Right lobe of liver (tissue), 6 donors: ENCODE results near the gene HSD17B12. TPM values are rescaled to one million over a fixed set of nuclear protein-coding genes. Genes with fewer than 3 reads are reported as not detected.

Experiments
- ATAC-seq, 4 donors: fragments of 200-7000 bp; cut with Tn5 transposase; one replicate each; pipeline ENCODE4 v1.9.1; 2020; ENCODE audit warnings: mild to moderate bottlenecking in 4 of 4, moderate library complexity in 4 of 4
- DNase-seq, 3 donors: peaks; one replicate each; pipeline ENCODE4 v3.0.0-alpha.2; 2020
- H3K27ac ChIP-seq, 3 donors: fragments of 200-600 bp; one replicate each; pipeline ENCODE4 v1.8.0; 2022
- H3K27me3 ChIP-seq, 2 donors: fragments of 200-600 bp; one replicate each; pipeline ENCODE4 v1.8.0; 2022
- H3K36me3 ChIP-seq, 4 donors: fragments of 200-600 bp; sonication (generic) in 1 of 4; one replicate each; pipeline versions ENCODE4 v1.5.1 to v1.8.0; 2017 to 2022; ENCODE audit warnings: control low read depth in 1 of 4
- H3K4me1 ChIP-seq, 4 donors: fragments of 200-600 bp; sonication (generic) in 1 of 4; one replicate each; pipeline versions ENCODE4 v1.5.1 to v1.8.0; 2017 to 2022; ENCODE audit warnings: control low read depth in 1 of 4
- H3K4me3 ChIP-seq, 3 donors: fragments of 200-600 bp; one replicate each; pipeline ENCODE4 v1.8.0; 2022
- H3K9me3 ChIP-seq, 4 donors: fragments of 200-600 bp; sonication (generic) in 1 of 4; one replicate each; pipeline versions ENCODE4 v1.5.1 to v1.8.0; 2017 to 2022; ENCODE audit warnings: control low read depth in 1 of 4
- CTCF ChIP-seq, 4 donors: fragments of 200-600 bp in 3 of 4; fragments of 450-650 bp in 1 of 4; IDR thresholded peaks; one replicate each; pipeline versions ENCODE4 v1.5.1 to v1.8.0; 2016 to 2022; ENCODE audit warnings: antibody characterized with exemption in 4 of 4, mild to moderate bottlenecking in 2 of 4
- POLR2A ChIP-seq: fragments of 450-650 bp; IDR thresholded peaks from one replicate; pipeline ENCODE4 v1.6.1; 2017; ENCODE audit warnings: antibody characterized with exemption, mild to moderate bottlenecking
- WGBS: methylation state at CpG from one replicate; pipeline ENCODE4 v1.1.6; 2018; ENCODE audit warnings: low coverage, low lambda C conversion rate; ENCODE audit not compliant: insufficient coverage; ENCODE audit errors: missing lambda C conversion rate; 5-methylcytosine and 5-hydroxymethylcytosine counted together
- intact Hi-C, 2 donors: fragments of 100-400 bp; cut with DNase I; formaldehyde crosslinking; loops; one replicate each; pipeline versions ENCODE4 v1.11.2 to v1.14.1; 2022
- total RNA-seq, 6 experiments: library from RNA; depleted of rRNA in 2 of 6; stranded (reverse); fragments of >200 nt in 2 of 6; fragmentation: NEBNext Ultra II Directional in 3 of 6; extraction: Animal tissue kit (Norgen Biotek cat#: 25700) in 3 of 6; gene quantifications; one replicate each; pipeline versions ENCODE4 v1.1.0 to v1.2.4, GENCODE V29; 2016 to 2023
- donor health status: DM: no; HTN: yes; CAD: no.
- donor health status: DM: no; HTN: no; CAD: no.
- donor health status: DM: no; HTN: no; CAD: no.
- donor health status: DM: no; HTN: yes; CAD: no.
- donor health status: DM: no; HTN: yes; CAD: no.

Gene HSD17B12
- total RNA-seq, 6 experiments from 2014 or later: 68.3 to 107 (median 93.2) TPM

DNA sequence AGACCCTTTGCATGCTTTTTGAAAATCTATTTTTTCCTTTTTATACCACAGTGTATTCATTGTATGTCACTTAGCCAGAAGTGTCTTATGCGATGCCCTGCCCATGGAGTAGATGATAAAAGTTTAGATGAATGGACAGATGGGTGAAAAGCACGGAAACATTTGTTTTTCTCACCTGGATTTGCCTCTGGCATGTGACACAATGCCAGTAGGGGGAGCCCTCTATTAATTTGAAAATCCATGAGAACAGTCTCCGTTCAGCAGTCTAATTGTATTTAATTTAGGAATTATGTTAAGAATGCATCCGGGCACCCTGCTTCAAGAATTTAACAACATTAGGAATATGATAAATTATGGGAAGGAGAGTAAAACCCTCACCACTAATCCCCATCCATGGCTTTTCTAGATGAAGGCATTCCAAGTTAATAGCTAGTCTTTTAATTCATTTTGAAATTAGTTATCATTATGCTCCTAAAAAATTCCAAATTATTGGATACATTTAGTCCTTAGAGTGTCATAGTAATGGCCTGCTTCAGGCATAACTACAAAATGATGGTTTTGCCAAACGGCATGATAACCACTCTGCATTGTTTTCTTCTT is 144.8 kb downstream of the HSD17B12 start:
- DNase-seq: no peak
- intact Hi-C loops: no loop called here
- 47% methylated on average over 5 of the region's 5 CpGs for WGBS

DNA sequence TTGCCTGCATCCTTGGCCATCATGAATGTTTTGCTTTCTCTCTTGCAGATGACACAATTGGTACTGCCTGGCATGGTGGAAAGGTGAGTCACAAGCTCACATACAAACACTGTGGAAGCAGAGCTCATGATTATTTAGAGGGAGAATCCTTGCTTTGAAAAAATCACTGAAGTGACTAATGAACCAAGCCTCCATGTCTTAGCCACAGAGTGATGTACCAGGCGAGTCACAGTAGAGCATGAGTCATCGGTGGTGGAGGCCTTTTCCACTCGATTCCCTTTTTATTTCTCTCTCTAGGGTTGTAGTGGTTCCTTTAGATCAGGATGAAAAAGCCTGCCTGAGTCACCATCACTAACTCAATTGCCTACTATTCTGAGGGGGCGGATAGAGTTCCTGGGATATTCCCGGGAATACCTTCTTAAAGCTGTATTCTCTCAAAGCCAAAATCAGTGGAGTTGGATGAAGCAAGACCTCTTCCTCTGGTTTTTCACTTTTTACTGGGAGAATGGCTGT is 150.4 kb downstream of the HSD17B12 start:
- intact Hi-C loops: no loop called here
- no peak for DNase-seq
- no peak overlapping the region for H3K27ac ChIP-seq
- H3K27me3 ChIP-seq: no peaks in the 10 kb centered on the region
- H3K9me3 ChIP-seq: no peaks in the 10 kb centered on the region
- no peak overlapping the region for H3K4me3 ChIP-seq
- TF ChIP-seq POLR2A (no peak), CTCF (IDR thresholded peaks at IDR 0.05) (no peak)
- WGBS: 76% methylated on average over 5 of the region's 5 CpGs
- no peaks in the 10 kb centered on the region for H3K36me3 ChIP-seq
- H3K4me1 ChIP-seq: no peaks in the 10 kb centered on the region
- peak in 1 of 4 donors; percentile 89 for ATAC-seq

More for the DNA sequence above, 144.8 kb downstream of the HSD17B12 start:
- Histone ChIP-seq H3K4me1 (no peaks in the 10 kb centered on the region), H3K27me3 (no peaks in the 10 kb centered on the region), H3K9me3 (no peaks in the 10 kb centered on the region), H3K36me3 (no peaks in the 10 kb centered on the region), H3K4me3 (no peak overlapping the region), H3K27ac (no peak overlapping the region)
- TF ChIP-seq POLR2A (no peak), CTCF (IDR thresholded peaks at IDR 0.05) (peak; percentile 37 to 73 (median 70))
- peak; percentile 54 to 63 (median 60) for ATAC-seq

- Histone ChIP-seq H3K27ac (no peak overlapping the region), H3K36me3 (no peaks in the 10 kb centered on the region)
- DNase-seq: no peak
Observed at GRCh38 chr11:43832536-43832935, 152.0 kb downstream of the HSD17B12 start.

DNA sequence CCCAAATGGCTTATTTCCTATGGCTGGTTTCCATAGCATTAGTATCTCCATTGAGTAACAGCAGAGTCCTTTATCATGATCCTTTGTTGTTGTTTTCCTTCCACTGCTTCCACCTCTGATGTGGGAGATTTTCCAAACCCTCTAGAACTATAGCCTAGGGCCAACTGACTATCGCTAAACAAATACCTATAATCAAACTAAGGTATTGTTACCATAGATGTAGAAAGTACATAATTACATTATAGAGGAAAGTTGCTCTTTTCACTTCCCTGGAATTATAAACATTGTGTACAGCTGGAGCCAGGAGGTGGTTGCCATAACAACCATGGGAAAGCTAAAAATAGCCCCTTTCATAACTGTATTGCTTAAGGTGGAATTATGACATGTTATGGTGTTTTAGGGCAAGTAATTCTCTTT is 153.1 kb downstream of the HSD17B12 start:
- Histone ChIP-seq H3K9me3 (no peaks in the 10 kb centered on the region), H3K4me1 (no peaks in the 10 kb centered on the region), H3K4me3 (no peak overlapping the region), H3K27ac (no peak overlapping the region), H3K27me3 (no peaks in the 10 kb centered on the region), H3K36me3 (no peaks in the 10 kb centered on the region)
- DNase-seq (no peak), ATAC-seq (no peak)
- no peak for TF ChIP-seq CTCF (IDR thresholded peaks at IDR 0.05)
- intact Hi-C loops: no loop called here
- WGBS: 83% methylated on average over 1 of the region's 1 CpG

More at GRCh38 chr11:43832536-43832935, 152.0 kb downstream of the HSD17B12 start:
- WGBS: 97% methylated on average over 4 of the region's 4 CpGs
- Histone ChIP-seq H3K4me1 (no peaks in the 10 kb centered on the region), H3K4me3 (no peak overlapping the region), H3K9me3 (no peaks in the 10 kb centered on the region), H3K27me3 (no peaks in the 10 kb centered on the region)
- TF ChIP-seq POLR2A: no peak
- no peak for TF ChIP-seq CTCF (IDR thresholded peaks at IDR 0.05)
- no peak for ATAC-seq
- intact Hi-C loops: no loop called here
